ENCODE measurements around the gene SNN. TPM values are rescaled to one million over a fixed set of nuclear protein-coding genes. Genes with fewer than 3 reads are reported as not detected.

The SNN gene
- total RNA-seq, 4 donors from 2014 or later = 22.5 to 94.5 (median 78.1) TPM

DNA sequence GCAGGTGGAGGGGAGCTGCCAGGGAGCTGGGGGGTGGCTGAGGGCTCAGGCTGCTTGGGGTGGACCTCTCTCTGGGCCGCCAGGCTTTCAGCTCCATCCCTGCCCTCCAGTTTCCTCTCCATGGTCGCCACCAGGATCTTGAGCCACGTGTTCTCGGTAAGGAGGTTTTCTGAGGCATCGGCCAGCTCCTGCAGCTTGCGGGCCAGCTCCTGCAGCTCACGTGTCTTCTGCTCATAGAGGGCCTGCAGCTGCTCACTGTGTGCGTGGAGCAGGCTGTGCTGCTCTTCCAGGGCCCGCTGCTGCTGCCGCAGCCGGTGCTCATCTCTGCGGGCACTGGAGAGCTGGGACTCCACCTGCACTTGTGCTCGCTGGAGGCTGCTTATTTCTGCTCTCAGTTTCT is 11.0 kb downstream of the SNN start:
- no peaks in the 10 kb centered on the region for H3K27me3 ChIP-seq
- H3K4me1 ChIP-seq = peaks cover 88 to 90% of the 10 kb centered on the region in 2 donors
- H3K36me3 ChIP-seq = peaks cover 0 to 33% of the 10 kb centered on the region in 2 donors
- ATAC-seq = peak; percentile 2 to 6
- no peaks in the 10 kb centered on the region for H3K9me3 ChIP-seq
- peak; percentile 64 to 85 for DNase-seq
- H3K27ac ChIP-seq = peak overlapping the region; percentile 91 to 99 (median 97)
- in situ Hi-C loops (cut with MboI; ENCODE audit: low sequenced_read_pairs in 4 of 4) = no loop called here
- intact Hi-C loops (cut with DNase I; ENCODE audit: low total_unique reads) = loop anchor here (2.0 to 5.0 kb wide), 2 partner anchors 62 to 737 kb away; partner anchors contain the start of genes CLEC16A and DEXI
- TF ChIP-seq POLR2A (IDR thresholded peaks at IDR 0.05) = peak; percentile 52 to 56
- TF ChIP-seq, protein P1, sequence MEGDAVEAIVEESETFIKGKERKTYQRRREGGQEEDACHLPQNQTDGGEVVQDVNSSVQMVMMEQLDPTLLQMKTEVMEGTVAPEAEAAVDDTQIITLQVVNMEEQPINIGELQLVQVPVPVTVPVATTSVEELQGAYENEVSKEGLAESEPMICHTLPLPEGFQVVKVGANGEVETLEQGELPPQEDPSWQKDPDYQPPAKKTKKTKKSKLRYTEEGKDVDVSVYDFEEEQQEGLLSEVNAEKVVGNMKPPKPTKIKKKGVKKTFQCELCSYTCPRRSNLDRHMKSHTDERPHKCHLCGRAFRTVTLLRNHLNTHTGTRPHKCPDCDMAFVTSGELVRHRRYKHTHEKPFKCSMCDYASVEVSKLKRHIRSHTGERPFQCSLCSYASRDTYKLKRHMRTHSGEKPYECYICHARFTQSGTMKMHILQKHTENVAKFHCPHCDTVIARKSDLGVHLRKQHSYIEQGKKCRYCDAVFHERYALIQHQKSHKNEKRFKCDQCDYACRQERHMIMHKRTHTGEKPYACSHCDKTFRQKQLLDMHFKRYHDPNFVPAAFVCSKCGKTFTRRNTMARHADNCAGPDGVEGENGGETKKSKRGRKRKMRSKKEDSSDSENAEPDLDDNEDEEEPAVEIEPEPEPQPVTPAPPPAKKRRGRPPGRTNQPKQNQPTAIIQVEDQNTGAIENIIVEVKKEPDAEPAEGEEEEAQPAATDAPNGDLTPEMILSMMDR (IDR thresholded peaks at IDR 0.05 in 4 of 5, conservative IDR thresholded peaks at IDR 0.05 in 1 of 5) = no peak
- H3K4me3 ChIP-seq = no peak overlapping the region

DNA sequence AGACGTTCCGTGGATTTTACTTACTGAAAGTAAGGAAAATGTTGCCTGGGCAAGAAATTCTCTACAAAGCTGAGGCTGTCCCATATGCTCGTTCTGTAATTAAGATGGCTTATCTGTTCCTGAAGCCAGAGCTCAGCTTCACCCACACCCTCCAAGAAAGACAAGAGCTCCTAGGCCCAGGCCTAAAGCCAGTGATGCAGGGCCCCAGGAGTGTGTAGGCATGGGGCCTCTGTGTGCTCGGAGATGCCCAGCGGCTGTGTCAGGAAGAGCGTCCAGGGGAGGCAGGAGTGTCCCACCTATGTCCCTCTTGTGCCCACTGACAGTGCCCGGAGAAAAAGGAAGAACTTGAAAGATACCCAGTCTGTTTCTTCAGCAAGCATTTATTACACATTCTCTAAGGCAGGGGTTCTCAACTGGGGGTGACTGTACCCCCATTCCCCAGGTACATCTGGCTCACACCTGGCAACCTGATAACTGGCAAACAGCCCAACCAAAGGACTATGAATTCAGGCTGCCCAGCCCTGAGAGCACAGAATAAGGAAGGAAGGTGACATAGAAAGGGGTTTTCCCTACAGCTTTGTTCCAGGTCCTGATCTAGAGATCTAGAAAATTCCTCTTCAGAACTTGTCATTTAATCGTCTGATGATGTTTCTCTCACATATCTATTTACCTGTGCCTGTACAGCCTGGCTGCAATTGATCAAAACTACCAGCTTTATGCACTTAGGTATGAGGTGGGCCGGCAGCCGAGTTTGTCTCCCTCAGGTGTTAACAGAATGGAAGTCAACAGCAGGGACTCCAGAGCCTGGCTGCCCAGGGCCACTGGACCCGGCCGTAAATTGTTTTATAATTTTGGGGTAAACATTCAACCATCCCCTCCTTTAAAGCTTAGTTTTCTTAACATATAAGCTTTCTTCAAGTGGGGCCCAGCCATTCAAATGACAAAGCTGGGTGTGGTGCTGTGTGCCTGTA is 12.0 kb downstream of the SNN start:
- Histone ChIP-seq H3K27me3 (no peaks in the 10 kb centered on the region), H3K4me1 (peaks cover 79 to 80% of the 10 kb centered on the region in 2 donors), H3K27ac (peak overlapping the region; percentile 91 to 99 (median 97)), H3K36me3 (peaks cover 0 to 43% of the 10 kb centered on the region in 2 donors), H3K9me3 (no peaks in the 10 kb centered on the region), H3K4me3 (no peak overlapping the region)
- ATAC-seq (no peak), DNase-seq (no peak)
- TF ChIP-seq, protein P1 (IDR thresholded peaks at IDR 0.05 in 4 of 5, conservative IDR thresholded peaks at IDR 0.05 in 1 of 5) = no peak
- TF ChIP-seq POLR2A (IDR thresholded peaks at IDR 0.05) = no peak
- in situ Hi-C loops (cut with MboI; ENCODE audit: low sequenced_read_pairs in 4 of 4) = no loop called here
- intact Hi-C loops (cut with DNase I; ENCODE audit: low total_unique reads) = loop anchor here (2.0 to 5.0 kb wide), 2 partner anchors 61 to 738 kb away; partner anchors contain the start of genes CLEC16A and DEXI

DNA sequence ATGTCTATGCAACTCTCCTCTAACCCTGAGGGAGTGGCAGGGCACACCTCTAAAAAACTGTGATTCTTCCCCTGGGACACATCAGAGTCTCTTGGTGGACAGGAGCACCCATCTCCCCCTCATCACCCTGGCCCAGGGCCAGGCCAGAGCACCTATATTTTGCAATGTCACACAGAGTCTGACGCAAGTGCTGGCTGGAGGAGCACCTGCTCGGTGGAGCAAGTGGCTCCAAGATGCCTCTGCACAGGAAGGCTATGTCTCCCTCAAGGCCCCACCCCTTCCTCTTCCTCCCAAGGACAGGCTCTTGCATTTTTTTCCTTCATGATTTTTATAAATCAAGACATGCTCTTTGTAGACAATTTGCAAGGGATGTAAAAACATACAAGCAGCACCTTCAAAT is 13.3 kb downstream of the SNN start:
- TF ChIP-seq, protein P1 (IDR thresholded peaks at IDR 0.05 in 4 of 5, conservative IDR thresholded peaks at IDR 0.05 in 1 of 5) = no peak
- peak in 1 of 2 donors; percentile 22 for TF ChIP-seq POLR2A (IDR thresholded peaks at IDR 0.05)
- peak; percentile 47 to 59 for ATAC-seq
- Histone ChIP-seq H3K9me3 (no peaks in the 10 kb centered on the region), H3K4me1 (peaks cover 69 to 77% of the 10 kb centered on the region in 2 donors), H3K27ac (peak overlapping the region; percentile 91 to 99 (median 97)), H3K27me3 (no peaks in the 10 kb centered on the region), H3K36me3 (peaks cover 0 to 46% of the 10 kb centered on the region in 2 donors), H3K4me3 (no peak overlapping the region)
- in situ Hi-C loops (cut with MboI; ENCODE audit: low sequenced_read_pairs in 4 of 4) = no loop called here
- intact Hi-C loops (cut with DNase I; ENCODE audit: low total_unique reads) = no loop called here
- peak; percentile 64 to 93 for DNase-seq

DNA sequence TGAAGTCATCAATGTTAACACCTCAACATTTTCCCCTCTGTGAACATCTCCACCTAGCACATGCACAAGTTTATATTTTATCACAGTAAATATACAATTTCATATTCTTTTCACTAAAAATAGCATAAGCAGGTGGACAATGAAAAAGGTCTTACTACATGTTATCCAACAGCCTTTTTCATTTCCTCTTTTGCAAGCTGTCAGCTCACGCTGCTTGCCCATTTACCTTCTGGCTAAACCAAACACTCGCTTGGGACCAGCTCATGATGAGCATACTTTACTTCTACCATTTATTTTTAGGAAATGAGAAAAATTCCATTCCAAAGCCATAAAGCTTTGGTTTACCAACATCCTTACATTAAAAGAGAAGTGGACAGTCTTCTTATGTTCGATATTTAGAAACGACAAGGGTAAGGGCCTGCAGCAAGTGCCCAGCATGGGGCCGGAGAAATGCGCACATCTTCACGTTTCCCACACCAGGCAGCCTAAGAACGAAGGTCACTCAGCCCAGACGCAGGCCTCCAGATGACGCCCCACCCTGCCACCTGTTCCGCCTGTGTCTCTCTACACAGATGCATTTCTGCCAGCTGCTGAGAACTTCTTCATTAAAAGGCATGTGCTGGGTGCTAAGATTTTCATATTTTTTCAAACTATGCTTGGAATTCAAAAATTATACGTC is 13.9 kb downstream of the SNN start:
- H3K4me1 ChIP-seq = peaks cover 68 to 77% of the 10 kb centered on the region in 2 donors
- peaks cover 0 to 46% of the 10 kb centered on the region in 2 donors for H3K36me3 ChIP-seq
- TF ChIP-seq, protein P1 (IDR thresholded peaks at IDR 0.05 in 4 of 5, conservative IDR thresholded peaks at IDR 0.05 in 1 of 5) = no peak
- TF ChIP-seq POLR2A (IDR thresholded peaks at IDR 0.05) = peak; percentile 46 to 50
- in situ Hi-C loops (cut with MboI; ENCODE audit: low sequenced_read_pairs in 4 of 4) (no loop called here), intact Hi-C loops (cut with DNase I; ENCODE audit: low total_unique reads) (loop anchor here (2.0 kb wide), 1 partner anchor 23 kb away; no protein-coding TSS in a partner anchor)
- ATAC-seq (peak; percentile 55 to 59), DNase-seq (peak; percentile 61 to 88)
- H3K9me3 ChIP-seq = no peaks in the 10 kb centered on the region
- H3K4me3 ChIP-seq = no peak overlapping the region
- no peaks in the 10 kb centered on the region for H3K27me3 ChIP-seq
- peak overlapping the region; percentile 91 to 99 (median 97) for H3K27ac ChIP-seq
